Activated CD4-positive, alpha-beta T cell treated with anti-CD3 and anti-CD28 coated beads, Interleukin-2, amount 10 ng/mL, durations not matched to agents 24 days and 14 days (primary cell): ENCODE measurements around the gene AXDND1. TPM values are rescaled to one million over a fixed set of nuclear protein-coding genes. Genes with fewer than 3 reads are reported as not detected.

ENCODE experiments used
- DNase-seq: peaks from one replicate; pipeline ENCODE4 v3.0.0; 2022
- H3K27ac Mint-ChIP-seq: one replicate; pipeline ENCODE4 v1.8.0; 2022; ENCODE audit warnings: mild to moderate bottlenecking, mixed read lengths
- H3K27me3 Mint-ChIP-seq: one replicate; pipeline ENCODE4 v1.8.0; 2022; ENCODE audit warnings: mixed read lengths
- H3K36me3 Mint-ChIP-seq: one replicate; pipeline ENCODE4 v1.8.0; 2022; ENCODE audit warnings: low read depth, mild to moderate bottlenecking, mixed read lengths
- H3K4me1 Mint-ChIP-seq: one replicate; pipeline ENCODE4 v1.8.0; 2021; ENCODE audit warnings: mixed read lengths
- H3K4me3 Mint-ChIP-seq: one replicate; pipeline ENCODE4 v1.8.0; 2022; ENCODE audit warnings: mild to moderate bottlenecking, moderate library complexity, mixed read lengths
- H3K9me3 Mint-ChIP-seq: one replicate; pipeline ENCODE4 v1.8.0; 2021; ENCODE audit warnings: mixed read lengths
- intact Hi-C: fragments of 100-400 bp; cut with micrococcal nuclease; formaldehyde crosslinking; loops from one replicate; pipeline ENCODE4 v1.15.1; 2023
- total RNA-seq: library from RNA; stranded (reverse); gene quantifications from 2 replicates; pipeline ENCODE4 v1.2.3, GENCODE V29; 2022

The AXDND1 gene
- total RNA-seq, 1 donor from 2014 or later = not detected

DNA sequence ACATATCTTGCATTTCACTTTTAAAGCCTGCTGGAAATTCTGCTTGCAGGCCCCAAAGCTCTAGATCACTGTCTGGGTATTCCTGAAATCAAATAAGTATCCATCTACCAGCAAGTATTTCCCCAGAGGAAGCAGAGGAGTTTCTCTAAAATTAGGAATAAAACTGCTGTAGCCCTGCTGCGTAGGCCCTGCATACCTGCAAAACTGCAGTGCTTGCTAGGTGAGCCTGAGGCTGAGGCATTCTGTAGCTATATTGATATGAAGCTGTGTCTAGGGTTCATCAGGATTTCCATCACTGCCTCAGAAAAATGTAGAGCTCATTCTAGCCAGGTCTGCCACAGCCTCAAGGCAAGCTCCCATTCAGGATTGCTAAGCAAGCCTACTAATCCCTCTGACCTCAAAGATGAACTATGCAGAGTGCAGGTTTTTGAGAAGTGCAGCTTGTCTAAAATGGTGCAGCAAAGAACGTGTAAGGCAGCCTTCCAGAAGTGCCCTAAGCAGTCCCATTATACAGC lies 181.3 kb downstream of the AXDND1 start:
- no peak overlapping the region for H3K27ac Mint-ChIP-seq
- H3K4me1 Mint-ChIP-seq = no peaks in the 10 kb centered on the region
- intact Hi-C loops = no loop called here
- no peak overlapping the region for H3K4me3 Mint-ChIP-seq
- H3K27me3 Mint-ChIP-seq = no peaks in the 10 kb centered on the region
- H3K9me3 Mint-ChIP-seq = no peaks in the 10 kb centered on the region
- DNase-seq = no peak
- no peaks in the 10 kb centered on the region for H3K36me3 Mint-ChIP-seq

DNA sequence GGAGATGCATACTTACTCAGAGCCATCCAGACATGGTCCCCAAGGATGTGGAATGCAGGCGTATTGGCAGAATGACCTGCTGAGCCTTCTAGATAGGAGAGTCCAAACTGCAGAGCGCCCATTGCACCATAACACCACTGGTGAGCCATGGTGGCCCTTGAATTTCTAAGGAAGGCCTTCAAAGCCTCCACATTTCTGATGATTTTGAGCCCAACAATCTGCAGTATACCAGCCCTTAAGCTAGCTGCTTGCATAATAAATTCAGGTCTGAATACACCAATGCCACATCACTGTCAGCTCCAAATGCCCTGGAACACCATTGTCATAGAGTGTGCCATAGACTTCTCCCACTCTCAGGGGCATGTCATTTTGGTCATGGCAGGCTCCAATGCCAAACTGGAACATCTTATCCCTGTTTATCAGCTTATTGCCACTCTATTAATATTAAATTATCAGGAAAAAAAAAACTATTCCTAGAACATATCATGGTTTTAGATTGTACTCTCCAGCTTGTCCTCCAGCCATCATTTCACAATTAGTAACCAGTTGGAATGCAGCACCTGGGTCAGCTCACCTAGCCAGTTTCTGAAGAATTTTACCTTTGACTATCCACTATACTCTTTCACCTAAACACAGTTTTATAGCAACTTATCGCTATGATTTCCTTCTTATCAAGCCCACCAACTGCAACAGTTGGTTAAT lies 183.0 kb downstream of the AXDND1 start:
- Mint-ChIP-seq H3K27ac (no peak overlapping the region), H3K4me1 (no peaks in the 10 kb centered on the region), H3K9me3 (no peaks in the 10 kb centered on the region), H3K36me3 (no peaks in the 10 kb centered on the region), H3K27me3 (no peaks in the 10 kb centered on the region), H3K4me3 (no peak overlapping the region)
- DNase-seq = no peak
- intact Hi-C loops = no loop called here

DNA sequence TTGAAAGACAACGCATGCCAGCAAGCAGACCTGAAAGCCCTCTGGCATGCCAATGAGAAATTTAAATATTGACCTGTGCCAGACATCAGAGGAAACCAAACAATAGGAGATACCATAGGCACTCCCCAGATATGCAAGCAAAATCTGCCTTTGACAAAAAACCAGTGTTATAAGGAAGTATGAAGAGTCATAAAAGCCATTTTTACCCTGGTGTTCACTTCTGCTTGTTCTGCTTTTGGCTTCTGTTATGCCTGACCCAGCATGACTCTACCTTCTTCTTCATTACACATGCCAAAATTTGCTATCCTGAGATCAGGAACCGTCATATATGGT lies 183.6 kb downstream of the AXDND1 start:
- Mint-ChIP-seq H3K27me3 (no peaks in the 10 kb centered on the region), H3K4me3 (no peak overlapping the region), H3K27ac (no peak overlapping the region), H3K4me1 (no peaks in the 10 kb centered on the region), H3K36me3 (no peaks in the 10 kb centered on the region), H3K9me3 (no peaks in the 10 kb centered on the region)
- no peak for DNase-seq
- intact Hi-C loops = no loop called here

DNA sequence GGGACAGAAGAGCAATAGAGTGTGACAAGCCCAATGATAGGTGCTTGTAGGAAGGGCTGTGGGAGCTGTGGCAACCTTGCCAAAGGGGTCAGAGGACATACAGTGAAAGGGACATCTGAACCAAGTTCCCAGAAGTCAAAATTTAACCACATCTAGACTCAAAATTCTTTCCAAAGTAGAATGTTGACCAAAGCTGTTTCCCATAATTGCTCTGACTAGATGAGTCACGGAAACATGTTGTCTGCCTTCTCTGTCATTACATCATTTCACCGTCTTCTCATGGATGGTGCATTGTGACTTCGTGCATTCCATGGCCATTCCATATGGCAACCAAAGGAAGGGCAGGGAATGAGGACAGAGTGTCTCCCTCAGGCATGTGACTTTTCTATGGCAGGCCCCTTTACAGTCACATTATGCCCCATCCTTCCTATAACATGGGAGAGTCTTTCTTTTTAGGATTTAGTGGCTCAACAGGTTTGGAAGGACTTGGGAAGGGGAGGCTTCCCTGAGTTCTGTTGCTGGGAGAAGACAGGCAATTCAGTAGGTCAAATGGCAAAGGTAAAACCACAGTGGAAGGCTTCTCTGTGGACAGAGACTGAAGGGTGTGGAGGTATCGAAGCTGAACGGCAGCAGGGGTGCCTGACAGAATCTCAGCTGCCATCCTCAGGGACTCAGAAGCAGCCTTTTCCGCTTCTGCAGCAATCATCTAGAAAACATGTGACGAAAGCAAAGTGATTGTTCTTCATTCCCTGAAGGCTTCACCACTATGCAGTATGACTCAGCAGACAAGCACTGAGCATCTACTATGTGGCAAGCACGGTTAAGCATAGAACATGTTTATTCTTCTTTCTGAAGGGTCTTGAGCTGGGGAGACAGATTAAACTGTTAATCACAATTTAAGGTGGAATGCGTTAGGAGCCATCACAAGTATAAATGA lies 185.2 kb downstream of the AXDND1 start:
- H3K27ac Mint-ChIP-seq = no peak overlapping the region
- no peaks in the 10 kb centered on the region for H3K4me1 Mint-ChIP-seq
- intact Hi-C loops = no loop called here
- no peak overlapping the region for H3K4me3 Mint-ChIP-seq
- DNase-seq = no peak
- no peaks in the 10 kb centered on the region for H3K9me3 Mint-ChIP-seq
- H3K27me3 Mint-ChIP-seq = no peaks in the 10 kb centered on the region
- no peaks in the 10 kb centered on the region for H3K36me3 Mint-ChIP-seq

DNA sequence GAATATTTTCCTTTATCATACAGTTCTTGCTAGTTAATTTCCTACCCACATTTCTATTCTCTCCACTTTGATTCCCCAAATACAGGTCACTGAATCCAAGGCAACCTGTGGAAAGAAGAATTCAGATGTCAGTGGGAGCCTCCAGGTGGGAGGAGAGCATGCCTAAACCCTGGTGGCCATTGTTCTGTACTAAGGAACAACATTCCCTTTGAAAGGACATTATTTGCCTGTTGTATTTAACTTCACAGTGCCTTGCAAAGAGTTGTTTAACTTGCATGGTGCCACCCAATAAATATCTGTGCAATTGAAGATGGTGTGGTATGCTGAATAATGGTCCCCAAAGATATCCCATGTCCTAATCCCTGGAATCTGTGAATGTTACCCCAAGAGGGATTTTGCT lies 188.7 kb downstream of the AXDND1 start:
- H3K27ac Mint-ChIP-seq = no peak overlapping the region
- no peaks in the 10 kb centered on the region for H3K4me1 Mint-ChIP-seq
- H3K36me3 Mint-ChIP-seq = no peaks in the 10 kb centered on the region
- intact Hi-C loops = no loop called here
- peaks cover 2% of the 10 kb centered on the region for H3K9me3 Mint-ChIP-seq
- no peak overlapping the region for H3K4me3 Mint-ChIP-seq
- peaks cover 2% of the 10 kb centered on the region for H3K27me3 Mint-ChIP-seq
- DNase-seq = no peak

DNA sequence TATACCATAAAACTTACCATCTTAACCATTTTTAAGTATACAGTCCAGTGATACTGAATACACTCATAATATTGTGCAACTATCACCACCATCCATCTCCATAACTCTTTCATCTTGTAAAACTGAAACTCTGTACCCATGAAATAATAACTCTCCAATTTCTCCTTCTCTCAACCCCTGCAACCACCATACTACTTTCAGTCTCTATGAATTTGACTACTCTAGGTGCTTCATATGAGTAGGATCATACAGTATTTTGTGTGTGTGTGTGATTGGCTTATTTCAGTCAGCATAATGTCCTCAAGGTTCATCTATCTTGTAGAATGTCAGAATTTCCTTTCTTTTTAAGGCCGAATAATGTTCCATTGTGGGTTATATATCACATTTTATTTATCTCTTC lies 192.3 kb downstream of the AXDND1 start:
- Mint-ChIP-seq H3K27me3 (peaks cover 2% of the 10 kb centered on the region), H3K4me1 (no peaks in the 10 kb centered on the region), H3K27ac (no peak overlapping the region), H3K36me3 (no peaks in the 10 kb centered on the region), H3K4me3 (no peak overlapping the region), H3K9me3 (peaks cover 2% of the 10 kb centered on the region)
- no peak for DNase-seq
- intact Hi-C loops = no loop called here

DNA sequence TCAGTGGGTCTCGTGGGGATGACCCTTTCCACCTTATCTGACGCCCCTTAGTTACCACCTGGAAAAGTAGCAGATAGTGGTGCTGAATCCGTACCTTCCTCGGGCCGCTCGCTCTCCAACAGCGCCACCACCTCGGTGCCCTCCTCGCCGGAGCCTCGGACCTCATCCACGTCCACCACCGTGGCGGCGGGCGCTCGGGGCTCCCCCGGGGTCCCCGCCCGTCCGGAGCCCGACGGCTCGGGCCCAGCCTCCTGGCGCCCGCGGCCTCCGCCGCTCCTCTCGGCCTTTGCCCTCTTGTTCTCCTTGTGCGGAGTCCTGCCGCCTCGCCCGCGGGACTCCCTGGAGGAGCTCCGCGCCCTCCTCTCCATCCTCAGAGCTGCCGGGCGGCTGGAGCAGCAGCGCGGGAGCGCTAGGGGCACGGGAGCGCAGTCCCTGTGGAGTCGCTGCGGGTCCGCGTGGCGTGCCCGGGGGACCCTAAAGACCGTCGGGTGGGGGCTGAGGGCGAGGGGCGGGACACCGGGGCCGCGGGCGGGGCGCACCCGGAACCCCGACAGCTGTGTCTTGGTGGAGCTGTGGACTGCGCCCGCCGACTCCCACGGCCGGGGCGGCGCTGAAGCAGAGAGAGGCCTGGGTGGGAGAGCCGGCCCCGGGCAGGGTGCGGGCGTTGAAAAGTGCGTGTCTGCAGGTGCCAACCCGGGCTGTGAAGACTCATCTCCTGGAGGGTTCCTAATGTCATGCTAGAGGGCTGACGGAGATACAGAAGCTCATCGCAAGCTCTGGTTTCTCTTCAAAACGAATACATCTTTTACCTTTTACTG lies 209.9 kb downstream of the AXDND1 start, which contains the start of gene NPHS2:
Gene NPHS2 (minus strand): TSS at position 452 of the 818 bp plus-strand sequence. CDS start 84 bp downstream, at position 368.
- no peak within 1 kb of the TSS for H3K4me3 Mint-ChIP-seq
- peaks cover 46% of the 10 kb centered on the region for H3K27me3 Mint-ChIP-seq
- no peaks in the 10 kb centered on the region for H3K9me3 Mint-ChIP-seq
- DNase-seq = no peak
- H3K4me1 Mint-ChIP-seq = peaks cover 2% of the 10 kb centered on the region
- no peak within 1 kb of the TSS for H3K27ac Mint-ChIP-seq
- H3K36me3 Mint-ChIP-seq = no peaks in the 10 kb centered on the region
- intact Hi-C loops = no loop called here

DNA sequence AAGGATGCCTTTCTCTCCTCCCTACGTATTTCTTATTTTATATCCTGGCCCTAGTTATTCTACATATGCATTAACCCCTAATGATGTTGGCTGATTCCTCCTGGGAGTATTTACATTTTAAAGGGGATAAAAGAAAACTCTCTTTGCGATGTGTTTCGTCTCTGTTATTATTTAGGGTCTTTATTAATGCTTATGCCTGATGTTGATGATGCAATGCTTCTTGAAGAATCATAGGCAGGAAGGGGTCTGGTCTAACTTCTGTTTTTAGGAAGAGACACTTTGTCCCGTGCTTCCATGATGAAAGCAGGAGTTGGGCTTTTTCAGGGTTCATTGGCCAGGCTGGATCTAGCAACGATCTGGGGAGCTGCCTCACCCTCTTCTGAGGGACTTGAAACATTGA lies 210.7 kb downstream of the AXDND1 start:
- peaks cover 2% of the 10 kb centered on the region for H3K4me1 Mint-ChIP-seq
- H3K9me3 Mint-ChIP-seq = no peaks in the 10 kb centered on the region
- no peak for DNase-seq
- H3K4me3 Mint-ChIP-seq = no peak overlapping the region
- intact Hi-C loops = no loop called here
- peaks cover 46% of the 10 kb centered on the region for H3K27me3 Mint-ChIP-seq
- H3K36me3 Mint-ChIP-seq = no peaks in the 10 kb centered on the region
- H3K27ac Mint-ChIP-seq = no peak overlapping the region

DNA sequence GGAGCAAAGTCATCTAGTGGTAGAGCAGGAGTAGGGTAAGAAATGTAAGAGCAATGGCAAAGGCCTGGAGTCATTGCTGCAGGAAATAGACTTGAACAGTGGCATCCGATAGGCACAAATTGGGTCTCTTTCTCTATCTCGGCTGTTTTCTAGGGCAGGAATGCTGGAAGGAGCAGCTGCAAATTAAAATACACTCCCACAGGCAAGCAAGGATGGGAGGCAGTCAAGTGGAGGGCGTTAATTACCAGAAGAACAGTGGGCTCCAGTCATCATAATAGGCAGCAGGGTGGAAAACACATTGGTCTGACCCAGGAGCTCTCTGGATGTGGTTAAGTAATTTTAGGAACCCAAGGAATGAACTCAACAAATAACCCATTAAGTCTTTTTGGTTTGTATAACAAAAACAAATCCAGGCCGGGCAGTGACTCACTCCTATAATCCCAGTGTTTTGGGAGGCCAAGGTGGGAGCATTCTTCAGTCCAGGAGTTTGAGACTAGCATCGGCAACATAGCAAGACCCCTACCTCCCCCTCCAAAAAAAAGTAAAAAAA lies 218.1 kb downstream of the AXDND1 start:
- H3K27ac Mint-ChIP-seq = no peak overlapping the region
- peaks cover 31% of the 10 kb centered on the region for H3K27me3 Mint-ChIP-seq
- H3K4me1 Mint-ChIP-seq = no peaks in the 10 kb centered on the region
- H3K36me3 Mint-ChIP-seq = no peaks in the 10 kb centered on the region
- H3K9me3 Mint-ChIP-seq = no peaks in the 10 kb centered on the region
- intact Hi-C loops = no loop called here
- H3K4me3 Mint-ChIP-seq = no peak overlapping the region
- DNase-seq = no peak

DNA sequence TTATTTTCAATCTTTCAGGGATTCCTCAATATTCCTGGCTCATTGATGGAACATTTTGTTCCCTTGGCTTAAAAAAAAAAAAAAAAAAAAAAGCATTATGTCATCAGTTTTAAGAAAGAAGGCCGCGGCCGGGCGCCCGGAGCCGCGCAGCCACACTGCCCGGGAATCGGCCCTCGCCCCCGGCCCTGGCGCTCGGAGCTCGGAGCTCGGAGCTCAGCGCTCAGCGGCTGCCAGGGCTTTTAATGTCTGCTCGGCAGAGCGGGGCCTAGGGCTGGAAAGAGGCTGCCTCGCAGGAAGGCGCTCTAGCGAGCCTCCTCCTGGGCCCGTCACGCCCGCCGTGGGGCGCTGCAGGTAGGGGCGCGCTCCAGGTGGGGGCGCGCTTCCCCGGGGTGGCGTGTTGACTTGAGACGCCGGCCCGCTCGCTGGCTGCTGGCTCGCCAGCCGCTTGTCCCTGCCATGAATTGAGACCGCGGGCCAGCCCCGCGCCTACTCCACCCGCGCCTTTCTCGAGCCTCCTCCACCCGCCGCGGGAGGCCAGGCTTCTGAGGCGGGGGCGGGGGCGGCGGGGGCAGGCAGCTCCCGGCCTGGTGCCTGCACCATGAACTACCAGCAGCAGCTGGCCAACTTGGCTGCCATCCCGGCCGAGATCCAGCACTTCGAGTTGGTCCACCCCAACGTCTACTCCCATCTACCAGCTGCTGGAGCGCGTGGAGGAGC lies 220.5 kb downstream of the AXDND1 start:
- no peak for DNase-seq
- H3K4me3 Mint-ChIP-seq = no peak overlapping the region

DNA sequence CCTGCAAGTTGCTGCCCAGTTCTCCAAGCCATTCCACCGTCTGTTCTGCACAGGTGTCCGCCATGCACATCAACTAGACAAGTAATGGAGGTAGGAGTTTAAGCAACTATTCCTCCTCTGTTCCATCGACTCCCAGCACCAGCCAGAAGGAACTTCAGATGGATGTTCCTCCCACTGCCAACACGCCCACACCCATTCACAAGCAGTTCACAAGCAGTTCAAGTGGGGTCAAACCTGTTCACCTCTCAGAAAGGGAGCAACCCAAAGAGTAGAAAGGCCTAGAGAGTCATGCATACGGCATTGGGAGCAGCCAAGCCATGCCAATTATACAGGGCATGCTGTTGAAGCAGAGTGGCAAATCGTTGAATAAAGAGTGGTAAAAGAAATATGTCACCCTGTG lies 221.6 kb downstream of the AXDND1 start:
- no peaks in the 10 kb centered on the region for H3K36me3 Mint-ChIP-seq
- H3K27me3 Mint-ChIP-seq = peaks cover 41% of the 10 kb centered on the region
- no peak for DNase-seq
- no peak overlapping the region for H3K4me3 Mint-ChIP-seq
- intact Hi-C loops = no loop called here
- no peak overlapping the region for H3K27ac Mint-ChIP-seq
- H3K4me1 Mint-ChIP-seq = no peaks in the 10 kb centered on the region
- H3K9me3 Mint-ChIP-seq = no peaks in the 10 kb centered on the region

More for the DNA sequence above, 220.5 kb downstream of the AXDND1 start:
- intact Hi-C loops = no loop called here
- no peaks in the 10 kb centered on the region for H3K36me3 Mint-ChIP-seq
- H3K9me3 Mint-ChIP-seq = no peaks in the 10 kb centered on the region
- peaks cover 39% of the 10 kb centered on the region for H3K27me3 Mint-ChIP-seq
- no peak overlapping the region for H3K27ac Mint-ChIP-seq
- H3K4me1 Mint-ChIP-seq = no peaks in the 10 kb centered on the region

DNA sequence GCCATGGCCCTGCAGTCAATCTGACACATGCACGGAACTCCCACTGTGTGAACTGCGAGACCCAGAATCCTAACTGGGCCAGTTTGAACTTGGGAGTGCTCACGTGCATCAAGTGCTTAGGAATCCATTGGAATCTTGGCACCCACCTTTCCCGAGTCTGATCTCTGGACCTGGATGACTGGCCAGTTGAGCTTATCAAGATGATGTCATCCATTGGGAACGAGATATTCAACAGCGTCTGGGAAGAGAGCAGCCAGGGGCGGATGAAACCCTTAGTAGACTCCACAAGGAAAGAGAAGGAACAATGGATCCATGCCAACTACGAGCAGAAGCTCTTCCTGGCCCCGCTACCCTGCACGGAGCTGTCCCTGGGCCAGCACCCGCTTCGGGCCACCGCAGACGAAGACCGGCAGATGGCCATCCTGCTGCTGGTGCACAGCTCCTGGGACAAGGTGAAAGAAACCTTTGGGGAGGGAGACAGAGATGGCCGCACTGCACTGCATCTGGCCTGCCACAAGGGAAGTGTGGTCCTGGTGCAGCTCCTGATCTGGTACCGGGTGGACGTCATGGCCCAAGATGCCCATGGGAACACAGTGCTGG lies 222.8 kb downstream of the AXDND1 start:
- no peak for DNase-seq
- no peaks in the 10 kb centered on the region for H3K36me3 Mint-ChIP-seq
- no peak overlapping the region for H3K4me3 Mint-ChIP-seq
- H3K27ac Mint-ChIP-seq = no peak overlapping the region
- intact Hi-C loops = no loop called here
- H3K9me3 Mint-ChIP-seq = no peaks in the 10 kb centered on the region
- no peaks in the 10 kb centered on the region for H3K4me1 Mint-ChIP-seq
- peaks cover 47% of the 10 kb centered on the region for H3K27me3 Mint-ChIP-seq

DNA sequence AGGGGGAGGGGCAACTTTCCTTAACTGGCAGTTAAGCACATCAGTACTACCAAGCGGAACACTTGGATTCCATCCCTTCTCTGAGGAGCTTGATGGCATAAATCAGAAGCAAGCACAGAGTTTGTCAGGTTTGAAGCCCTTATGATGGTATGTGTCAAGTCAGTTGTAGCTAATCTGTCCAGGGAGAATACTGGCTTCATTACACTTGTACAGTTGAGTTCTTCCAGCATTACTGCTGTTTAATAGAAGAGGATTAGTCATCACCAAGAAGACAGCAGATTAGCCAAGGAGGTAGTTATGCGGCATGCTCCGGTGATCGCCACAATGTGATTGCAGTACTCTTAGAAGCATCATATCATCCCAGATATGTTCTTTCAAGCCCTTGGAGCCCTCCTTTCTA lies 223.7 kb downstream of the AXDND1 start:
- intact Hi-C loops = no loop called here
- H3K9me3 Mint-ChIP-seq = no peaks in the 10 kb centered on the region

More for the DNA sequence above, 223.7 kb downstream of the AXDND1 start:
- H3K27ac Mint-ChIP-seq = no peak overlapping the region
- H3K36me3 Mint-ChIP-seq = no peaks in the 10 kb centered on the region
- H3K27me3 Mint-ChIP-seq = peaks cover 45% of the 10 kb centered on the region
- no peak for DNase-seq
- H3K4me1 Mint-ChIP-seq = no peaks in the 10 kb centered on the region
- H3K4me3 Mint-ChIP-seq = no peak overlapping the region
